PC-3 (cell line): ENCODE measurements around the gene CAB39L.

Experiments
- CTCF ChIP-seq: fragments of 300-600 bp; sonication (generic); conservative IDR thresholded peaks from 2 replicates; pipeline ENCODE4 v1.5.1; 2017; ENCODE audit warnings: antibody characterized with exemption, low read depth, mild to moderate bottlenecking, low read length
- EZH2 ChIP-seq: fragments of 300-600 bp; sonication (generic); IDR thresholded peaks from one replicate; pipeline ENCODE4 v1.6.1; 2017; ENCODE audit warnings: antibody characterized with exemption, mild to moderate bottlenecking, low read length; ENCODE audit not compliant: unreplicated experiment

GRCh38 chr13:49314344-49314882, 129.5 kb downstream of the CAB39L start:
- no peak for TF ChIP-seq CTCF
- no peak for TF ChIP-seq EZH2
